NCI-H345 treated with DMSO at 0.1 percent for 48 hours (cell line): ENCODE measurements around the gene FPGS.
"Not testable (repeated sequence)": the region's sequence is repeated elsewhere in the genome, so short reads cannot be mapped to it uniquely, and the experiment has no call there.

Source experiments
- DNase-seq: peaks from one replicate; lab custom pipeline; 2025; ENCODE audit not compliant: unreplicated experiment; lab: John Stamatoyannopoulos, UW

The FPGS gene, protein sequence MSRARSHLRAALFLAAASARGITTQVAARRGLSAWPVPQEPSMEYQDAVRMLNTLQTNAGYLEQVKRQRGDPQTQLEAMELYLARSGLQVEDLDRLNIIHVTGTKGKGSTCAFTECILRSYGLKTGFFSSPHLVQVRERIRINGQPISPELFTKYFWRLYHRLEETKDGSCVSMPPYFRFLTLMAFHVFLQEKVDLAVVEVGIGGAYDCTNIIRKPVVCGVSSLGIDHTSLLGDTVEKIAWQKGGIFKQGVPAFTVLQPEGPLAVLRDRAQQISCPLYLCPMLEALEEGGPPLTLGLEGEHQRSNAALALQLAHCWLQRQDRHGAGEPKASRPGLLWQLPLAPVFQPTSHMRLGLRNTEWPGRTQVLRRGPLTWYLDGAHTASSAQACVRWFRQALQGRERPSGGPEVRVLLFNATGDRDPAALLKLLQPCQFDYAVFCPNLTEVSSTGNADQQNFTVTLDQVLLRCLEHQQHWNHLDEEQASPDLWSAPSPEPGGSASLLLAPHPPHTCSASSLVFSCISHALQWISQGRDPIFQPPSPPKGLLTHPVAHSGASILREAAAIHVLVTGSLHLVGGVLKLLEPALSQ

DNA sequence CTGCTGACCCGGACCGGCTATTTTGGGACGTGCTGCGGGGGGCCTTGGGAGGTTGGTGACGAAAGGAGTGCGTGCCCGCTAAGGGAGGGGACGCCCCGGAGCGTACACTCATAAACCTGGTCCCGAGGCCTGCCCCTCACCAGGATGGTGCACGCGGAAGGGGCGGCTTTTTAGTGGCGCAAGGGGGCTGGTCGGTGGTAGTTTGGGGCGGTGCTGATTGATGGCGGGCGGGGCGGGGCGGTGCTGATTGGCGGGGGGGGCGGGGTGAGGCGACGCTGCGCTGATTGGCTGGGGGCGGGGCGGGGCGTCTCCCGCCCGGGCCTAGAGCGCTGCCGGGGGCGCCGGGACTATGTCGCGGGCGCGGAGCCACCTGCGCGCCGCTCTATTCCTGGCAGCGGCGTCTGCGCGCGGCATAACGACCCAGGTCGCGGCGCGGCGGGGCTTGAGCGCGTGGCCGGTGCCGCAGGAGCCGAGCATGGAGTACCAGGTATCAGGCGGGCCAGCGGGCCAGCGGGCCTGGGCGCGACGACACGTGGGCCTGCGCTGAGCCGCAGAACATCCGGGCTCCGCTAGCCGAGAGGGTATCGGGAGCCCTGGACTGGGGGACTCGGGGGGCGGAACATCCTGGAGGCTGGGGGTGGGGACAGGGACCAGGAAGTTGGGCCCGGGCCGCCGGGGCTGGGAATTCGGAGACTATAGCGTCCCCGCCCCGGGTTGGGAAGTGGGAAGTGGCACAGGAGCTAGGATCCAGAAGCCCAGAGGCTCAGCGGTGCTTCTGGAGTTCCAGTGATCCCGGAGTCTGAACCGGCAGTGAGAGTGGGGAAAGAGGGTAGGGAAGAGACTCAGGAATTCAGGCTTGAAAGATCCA is at the start of gene FPGS:
FPGS (plus strand) TSS at position 307 of the 868 bp plus-strand sequence; CDS start at position 350, 43 bp downstream.
- peak; percentile 71 for DNase-seq

DNA sequence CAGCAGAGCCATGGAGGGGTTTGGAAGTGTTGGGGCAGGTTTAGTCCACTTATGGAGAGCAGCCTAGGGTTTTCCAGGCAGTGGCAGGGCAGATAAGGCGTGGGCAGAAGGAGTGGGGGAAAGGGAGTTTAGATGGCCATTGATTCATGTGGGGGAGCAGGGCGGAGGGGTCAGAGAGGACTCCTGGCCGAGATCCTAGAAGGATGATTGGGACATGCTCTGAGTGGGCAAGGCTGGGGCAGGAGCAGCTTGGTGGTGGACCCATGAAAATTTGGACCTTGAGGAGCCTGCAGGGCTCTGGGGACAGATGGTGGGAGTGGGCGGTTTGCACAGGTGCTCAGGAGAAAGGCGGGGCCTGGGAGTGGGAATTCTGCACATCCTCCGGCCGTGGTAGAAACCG is 49.5 kb upstream of the FPGS start:
- no peak for DNase-seq

DNA sequence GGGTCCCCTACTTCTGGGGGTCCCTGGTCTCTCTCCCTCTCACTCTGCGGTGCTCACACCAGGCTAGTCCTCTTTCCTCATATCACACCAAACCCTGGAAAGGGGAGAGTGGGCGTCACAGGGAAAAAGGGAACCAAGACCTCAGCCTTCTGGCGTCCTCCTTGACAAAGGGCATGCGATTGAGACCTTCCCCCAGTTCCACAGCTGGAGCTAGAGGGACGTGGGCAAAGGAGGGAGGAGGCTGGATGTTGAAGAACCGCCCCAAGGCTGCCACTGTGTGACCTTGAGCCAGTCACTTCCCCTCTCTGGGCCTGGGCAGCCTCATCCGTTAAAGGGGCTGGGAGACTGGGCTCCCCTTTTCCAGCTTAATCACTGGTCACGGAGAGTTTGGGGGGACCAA is 49.1 kb upstream of the FPGS start:
- no peak for DNase-seq

DNA sequence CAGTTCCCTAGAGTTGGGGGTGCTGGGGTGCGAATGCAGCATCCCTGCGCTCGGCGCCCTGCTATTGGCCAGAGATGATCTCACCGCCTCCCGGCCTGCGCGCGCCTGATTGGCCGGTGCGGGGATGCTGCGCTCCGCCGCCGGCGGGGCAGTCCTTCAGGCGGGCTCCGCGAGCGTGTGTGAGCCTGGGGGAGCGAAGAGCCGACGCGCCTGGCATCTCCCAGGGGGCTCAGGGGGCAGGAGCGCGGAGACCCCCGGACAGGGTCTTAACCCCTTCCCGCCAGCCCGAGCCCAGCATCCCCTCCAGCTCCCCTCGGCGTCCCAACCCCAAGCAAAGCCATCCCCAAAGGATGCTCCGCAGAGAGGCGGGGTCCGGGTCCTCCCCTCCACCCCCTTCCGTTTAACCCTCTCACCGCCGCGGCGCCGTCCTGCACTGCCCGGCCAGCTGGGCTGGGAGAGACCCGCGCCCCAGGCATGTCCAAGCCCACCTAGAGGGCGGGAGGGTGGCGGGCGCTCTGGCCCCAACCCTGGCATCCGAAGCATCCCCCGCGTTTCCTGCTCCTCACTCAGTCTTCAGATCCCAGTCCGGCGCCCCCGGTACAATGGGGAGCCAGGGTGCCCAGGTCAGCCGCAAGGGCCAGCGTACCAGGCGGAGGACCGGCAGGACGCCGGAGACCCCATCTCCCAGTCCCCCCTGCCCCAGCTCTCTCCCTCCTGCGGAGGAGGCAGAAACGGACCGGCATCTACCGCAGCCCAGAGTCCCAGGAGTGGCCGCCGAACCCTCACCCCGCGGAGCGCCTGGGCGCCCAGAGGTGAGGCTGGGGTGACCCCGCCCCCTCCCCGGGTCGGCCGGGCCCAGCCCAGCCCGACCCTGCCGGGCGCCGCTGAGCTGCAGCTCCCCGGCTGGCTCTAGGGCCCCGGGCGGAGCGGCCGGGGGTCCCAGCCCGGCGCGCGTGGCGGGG is 48.3 kb upstream of the FPGS start:
- peak; percentile 30 for DNase-seq

DNA sequence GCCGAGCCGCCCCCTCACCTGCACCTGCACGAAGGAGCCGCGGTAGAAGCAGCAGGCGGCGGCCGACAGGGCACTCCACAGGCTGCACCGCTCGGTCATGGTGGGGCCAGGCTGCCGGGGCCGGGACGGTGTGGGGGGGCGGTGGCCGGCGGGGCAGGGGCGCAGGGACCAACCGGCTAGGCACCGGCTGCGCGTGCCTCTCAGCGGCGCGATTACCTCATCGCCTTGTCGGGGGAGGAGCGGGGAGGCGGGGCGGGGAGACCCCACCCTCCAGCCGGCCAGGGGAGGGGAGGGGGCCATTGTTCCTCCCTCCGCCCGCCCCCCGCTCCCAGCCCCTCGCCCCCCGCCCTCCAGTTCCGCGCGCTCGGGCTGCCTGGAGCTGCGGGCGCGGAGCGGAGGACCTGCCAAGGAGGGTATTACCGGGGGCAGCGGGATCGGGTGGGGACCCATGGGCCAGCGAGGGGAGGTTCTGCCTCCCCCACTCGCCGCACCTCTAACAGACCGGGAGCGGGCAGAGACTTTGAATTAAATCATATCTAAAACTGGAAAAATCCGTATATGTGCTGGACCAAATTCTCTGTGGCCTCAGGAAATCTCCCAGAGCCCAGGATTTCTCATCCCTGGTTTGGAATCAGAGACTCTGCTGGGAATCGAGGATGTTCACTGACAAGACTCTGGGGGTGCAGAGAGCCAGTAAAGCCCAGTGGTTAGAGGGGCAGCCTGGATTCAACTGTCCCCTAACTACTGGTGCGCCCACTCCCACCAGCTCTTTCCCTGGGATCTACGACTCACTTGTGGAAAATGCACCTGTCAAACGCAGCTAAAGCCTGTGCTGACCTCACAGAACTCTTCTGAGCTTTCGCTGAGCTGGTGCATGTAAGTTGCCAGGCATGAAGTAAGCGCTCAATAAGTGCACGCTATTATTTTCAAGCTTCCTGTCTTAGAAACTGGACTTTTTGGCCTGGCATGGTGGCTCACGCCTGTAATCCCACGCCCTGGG is 47.3 kb upstream of the FPGS start:
- DNase-seq, result peak; percentile 23

DNA sequence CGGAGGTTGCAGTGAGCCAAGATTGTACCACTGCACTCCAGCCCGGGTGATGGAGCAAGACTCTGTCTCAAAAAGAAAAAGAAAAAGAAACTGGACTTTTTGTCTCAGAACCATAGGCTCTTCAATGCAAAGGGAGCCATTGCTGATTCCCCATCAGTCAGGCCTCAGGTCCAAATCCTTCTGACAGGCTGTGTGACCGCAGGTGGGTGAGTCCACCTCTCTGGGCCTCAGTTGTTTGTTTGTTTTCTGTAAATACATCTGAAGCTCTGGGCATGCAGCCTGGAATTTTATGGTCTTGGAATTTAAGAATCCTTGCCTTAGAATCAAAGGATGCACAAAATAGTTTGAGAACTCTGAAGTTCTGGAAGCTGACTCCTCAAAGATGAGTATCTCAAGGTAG is 46.4 kb upstream of the FPGS start:
- no peak for DNase-seq

DNA sequence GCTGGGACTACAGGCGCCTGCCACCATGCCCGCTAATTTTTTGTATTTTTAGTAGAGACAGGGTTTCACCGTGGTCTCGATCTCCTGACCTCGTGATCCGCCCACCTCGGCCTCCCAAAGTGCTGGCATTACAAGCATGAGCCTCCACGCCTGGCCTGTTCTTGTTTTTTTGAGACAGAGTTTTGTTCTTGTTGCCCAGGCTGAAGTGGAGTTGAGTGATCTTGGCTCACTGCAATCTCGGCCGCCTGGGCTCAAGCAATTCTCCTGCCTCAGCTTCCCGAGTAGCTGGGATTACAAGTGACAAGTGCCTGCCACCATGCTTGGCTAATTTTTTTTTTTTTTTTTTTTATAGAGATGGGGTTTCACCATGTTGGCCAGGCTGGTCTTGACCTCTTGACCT is 45.9 kb upstream of the FPGS start:
- DNase-seq, result not testable (repeated sequence)

DNA sequence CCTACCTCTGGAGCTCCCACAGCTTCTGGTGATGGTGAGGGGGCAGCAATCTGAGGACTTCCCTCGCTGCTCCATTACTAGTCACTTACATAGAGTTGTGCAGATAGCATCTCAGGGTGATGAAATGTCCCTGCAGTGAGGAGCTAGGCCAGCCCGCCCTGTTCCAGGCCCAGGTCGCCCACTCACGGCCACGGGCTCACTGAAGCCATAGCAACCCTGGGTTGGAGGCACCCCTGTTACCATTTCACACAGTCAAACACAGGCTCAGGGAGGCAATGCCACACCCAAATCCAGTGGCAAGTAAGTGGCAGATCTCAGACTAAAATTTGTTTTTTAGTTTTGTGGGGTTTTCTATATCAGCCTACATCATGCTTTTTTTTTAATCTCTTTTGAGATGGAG is 43.8 kb upstream of the FPGS start:
- DNase-seq, result no peak

DNA sequence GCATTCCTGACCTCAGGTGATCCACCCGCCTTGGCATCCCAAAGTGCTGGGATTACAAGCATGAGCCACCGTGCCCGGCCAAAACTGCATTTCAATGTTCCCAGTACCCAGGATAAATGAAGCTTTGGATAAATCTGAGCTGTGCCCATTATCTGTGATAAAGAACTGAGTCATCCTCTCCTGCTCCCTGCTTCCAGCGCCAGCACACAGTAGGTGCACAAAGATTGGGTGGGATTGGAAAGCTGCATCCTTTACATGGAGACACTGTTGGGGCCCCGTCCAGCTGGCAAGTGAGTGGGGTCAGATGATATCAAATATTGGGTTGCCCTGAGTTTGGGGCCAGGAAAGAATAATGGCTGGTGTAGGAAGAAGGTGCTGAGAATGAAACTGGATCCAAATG is 41.6 kb upstream of the FPGS start:
- DNase-seq, result no peak

DNA sequence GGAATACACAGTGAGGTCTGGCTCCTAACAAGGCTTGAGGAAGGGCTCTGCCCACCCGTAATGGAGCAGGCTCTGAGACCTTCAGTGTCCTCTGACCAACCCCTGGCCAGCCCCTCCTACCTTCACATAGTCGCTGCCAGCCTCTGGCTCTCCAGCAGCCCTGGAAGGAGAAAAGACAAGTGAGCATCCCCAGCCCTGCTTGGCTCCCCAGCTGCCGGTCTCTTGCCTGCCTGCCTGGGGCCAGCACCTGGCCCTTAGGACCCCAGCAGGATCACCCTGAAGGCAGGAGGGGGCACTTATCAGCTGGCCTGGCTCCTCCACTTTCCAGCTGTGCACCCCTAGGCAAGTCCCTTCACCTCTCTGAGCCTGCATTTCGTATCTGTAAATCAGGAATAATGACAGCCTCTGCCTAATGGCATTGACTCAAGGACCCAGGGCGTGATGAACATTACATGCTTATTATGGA is 41.2 kb upstream of the FPGS start:
- DNase-seq, result no peak

DNA sequence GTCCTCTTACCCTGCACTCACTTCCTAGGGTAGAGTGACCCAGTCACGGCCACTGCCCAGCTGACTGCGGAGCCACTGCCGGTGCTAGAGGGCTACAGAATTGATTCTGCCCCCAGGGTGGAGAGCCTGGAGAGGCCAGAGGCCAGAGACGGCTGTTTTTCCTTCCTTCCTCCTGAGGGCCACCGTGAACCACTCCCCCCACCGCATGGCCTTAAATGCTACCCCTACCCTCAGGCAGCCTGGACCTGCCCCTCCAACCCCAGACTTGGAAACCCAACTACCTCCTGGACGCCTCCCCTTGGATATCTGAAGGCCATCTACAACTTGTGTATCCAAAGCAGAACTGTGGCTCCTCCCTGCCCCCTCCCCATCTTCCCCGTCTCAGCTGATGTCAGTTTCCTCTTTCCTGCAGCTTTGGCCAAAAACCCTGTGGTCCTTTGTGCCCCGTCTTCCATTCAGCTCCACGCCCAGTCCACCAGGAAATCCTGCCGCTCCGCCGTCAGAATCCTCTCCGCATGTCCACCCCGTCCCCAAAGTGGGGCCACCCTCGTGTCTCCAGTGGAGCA is 40.5 kb upstream of the FPGS start:
- DNase-seq, result no peak

DNA sequence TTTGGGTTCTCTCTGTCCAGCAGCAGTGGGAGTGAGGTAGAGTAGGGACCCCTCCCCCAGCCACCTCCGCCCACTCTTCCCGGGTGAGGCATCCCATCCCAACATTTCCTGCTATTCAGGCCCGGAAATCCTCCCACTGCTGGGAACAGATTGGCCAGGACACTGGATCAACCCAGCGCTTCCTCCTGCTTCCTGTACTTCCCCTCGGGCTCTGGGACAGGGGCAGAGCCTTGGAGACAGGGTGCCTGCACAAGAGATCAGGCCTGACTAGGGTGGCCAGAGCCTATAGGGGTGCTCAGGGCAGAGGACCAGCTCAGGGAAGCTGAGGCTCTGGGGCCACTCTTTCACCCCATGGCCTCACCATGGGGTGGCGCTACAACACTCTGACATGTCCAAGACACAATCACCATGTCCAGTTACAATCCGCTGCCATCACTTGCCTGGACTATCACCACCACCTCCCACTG is 38.7 kb upstream of the FPGS start:
- DNase-seq, result no peak

DNA sequence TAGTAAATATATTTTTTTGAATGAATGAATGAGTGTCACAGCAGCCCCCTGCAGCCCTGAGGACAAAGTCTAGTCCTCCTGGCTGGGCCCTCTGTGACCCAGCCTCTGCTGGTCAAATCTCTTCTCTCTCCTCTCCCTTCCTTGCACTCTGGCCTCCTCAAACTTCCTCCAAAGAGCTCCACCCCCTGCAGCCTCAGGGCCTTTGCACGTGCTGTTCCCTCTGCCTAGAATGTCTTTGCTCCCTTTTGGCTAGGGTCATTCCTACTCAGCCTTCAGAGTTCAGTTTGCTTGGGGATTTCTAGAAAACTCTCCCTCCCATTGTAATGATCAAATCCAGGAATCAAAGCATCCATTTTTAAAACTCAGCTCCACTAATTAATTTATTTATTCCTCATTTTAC is 37.3 kb upstream of the FPGS start:
- no peak for DNase-seq

DNA sequence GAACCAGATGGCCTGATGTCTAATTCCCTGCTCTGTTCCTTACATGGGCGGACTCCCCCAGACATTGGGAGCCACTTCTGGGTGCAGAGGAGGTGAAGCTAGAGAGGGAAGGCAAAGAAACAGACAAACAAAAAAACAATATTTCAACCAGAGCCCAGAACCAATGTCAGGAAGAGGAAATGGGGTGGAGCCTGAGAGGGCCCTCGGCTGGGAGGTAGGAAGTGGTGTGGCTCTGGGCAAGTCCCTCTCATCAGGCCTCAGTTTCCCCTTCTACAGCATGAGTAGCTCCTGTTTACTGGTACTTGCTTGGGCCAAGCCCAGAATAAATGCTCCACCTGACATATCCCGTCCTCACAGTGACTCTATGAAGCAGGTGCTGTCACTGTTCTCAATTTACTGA is 35.3 kb upstream of the FPGS start:
- no peak for DNase-seq

DNA sequence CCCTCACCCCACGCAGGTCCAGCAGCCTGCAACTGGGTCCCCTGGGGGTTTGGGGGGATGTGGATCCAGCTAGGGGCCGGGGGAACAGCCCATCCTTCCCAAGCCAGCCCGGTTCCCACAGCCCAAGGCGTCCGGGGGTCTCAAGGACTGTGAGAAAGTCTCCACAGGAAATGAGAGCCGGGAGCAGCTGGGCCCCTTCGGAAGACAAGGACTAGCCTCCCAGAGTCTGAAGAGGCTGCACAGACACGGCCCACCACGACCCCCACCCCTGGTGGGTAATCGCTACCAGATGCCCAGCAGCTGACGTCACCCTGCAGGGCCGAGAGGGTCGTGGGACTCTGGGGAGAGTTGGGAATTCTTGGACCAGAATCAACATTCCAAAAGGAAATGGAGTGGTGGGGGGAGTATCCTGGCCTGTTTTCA is 34.8 kb upstream of the FPGS start:
- DNase-seq, result no peak

DNA sequence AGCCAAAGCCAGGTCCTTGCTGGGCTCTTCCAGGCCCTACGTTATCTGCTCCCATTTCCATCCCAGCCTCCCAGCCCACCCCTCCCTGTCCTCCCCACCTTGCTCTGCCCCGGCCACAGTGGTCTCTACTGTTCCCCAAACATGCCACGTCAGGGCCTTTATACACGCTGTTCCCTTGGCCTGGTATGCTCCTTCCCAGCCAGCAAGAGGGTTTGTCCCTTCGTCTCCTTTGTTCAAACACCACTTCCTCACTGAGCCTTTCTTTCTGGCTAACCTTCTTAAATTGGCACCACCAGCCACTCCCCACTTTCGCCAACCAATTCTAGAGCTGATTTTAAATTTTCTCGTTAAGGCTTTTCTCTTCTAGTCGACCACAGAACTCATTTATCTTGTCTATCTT is 34.0 kb upstream of the FPGS start:
- no peak for DNase-seq

DNA sequence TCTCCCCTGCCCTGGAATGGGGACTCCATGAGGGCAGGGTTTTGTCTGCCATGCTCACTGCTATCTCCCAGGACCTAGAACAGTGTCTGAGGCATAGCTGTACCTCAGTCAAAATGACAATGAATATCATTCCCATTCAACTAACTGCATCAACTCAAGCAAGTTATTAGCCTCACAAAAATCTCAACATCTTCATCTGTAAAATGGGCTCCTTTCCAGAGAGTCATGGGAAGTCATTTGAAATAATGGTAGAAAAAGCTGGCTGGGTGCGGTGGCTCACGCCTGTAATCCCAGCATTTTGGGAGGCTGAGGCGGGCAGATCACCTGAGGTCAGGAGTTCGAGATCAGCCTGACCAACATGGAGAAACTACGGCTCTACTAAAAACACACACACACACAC is 33.6 kb upstream of the FPGS start:
- no peak for DNase-seq

DNA sequence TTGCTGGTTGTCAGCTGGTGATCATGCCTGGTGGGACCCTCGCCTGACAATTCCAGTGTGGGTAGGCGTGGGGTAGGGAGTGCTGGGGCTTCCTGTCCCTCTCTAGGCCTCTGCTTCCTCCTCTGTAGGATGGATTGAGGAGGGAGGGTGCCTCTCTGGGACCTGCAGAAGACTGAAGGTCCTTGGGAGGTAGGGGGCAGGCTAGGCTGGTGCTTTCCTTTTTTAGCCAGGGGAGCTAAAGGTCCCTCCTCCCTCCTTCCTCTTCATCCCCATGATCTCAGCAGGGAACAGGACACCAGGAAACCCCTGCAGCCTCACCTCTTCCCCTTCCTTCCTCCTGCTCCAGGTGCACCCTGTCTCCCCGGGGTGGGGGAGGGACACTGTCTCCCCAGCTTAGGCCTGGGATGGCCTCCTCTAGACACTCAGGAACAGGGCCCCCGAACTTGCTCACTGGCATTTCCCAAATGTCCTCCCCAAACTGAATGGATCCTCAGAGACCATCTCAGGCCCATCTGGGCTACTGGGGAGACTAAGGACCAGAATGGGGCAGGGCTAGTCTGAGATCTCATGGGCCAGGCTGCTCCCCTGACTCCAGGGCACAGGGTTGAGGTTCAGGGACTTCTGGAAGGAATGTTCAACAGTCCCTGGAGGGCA is 32.6 kb upstream of the FPGS start:
- DNase-seq, result no peak

DNA sequence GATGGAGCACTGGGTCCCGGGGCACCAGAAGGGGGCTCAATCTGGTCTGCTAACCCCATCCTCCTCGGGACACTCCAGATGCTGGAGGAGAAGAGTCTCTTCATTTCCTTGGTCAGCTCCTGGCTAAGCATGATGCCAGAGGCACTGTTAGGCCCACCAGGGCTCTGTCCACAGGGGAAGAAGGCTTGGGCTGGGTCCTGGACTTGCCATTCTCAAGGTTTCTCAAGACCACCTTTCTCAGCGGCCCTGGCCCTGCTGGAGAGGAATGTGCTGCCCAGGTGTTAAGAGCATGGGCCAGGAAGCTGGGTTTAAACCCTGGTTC is 32.1 kb upstream of the FPGS start:
- no peak for DNase-seq
